ENCODE measurements around the gene TANGO2. TPM values are rescaled to one million over a fixed set of nuclear protein-coding genes. Genes with fewer than 3 reads are reported as not detected.

TANGO2 gene
- total and polyA plus RNA-seq, 2 donors (not counting 1 experiment from before 2014, with no cell fraction given), result 75.5 to 75.6 TPM

DNA sequence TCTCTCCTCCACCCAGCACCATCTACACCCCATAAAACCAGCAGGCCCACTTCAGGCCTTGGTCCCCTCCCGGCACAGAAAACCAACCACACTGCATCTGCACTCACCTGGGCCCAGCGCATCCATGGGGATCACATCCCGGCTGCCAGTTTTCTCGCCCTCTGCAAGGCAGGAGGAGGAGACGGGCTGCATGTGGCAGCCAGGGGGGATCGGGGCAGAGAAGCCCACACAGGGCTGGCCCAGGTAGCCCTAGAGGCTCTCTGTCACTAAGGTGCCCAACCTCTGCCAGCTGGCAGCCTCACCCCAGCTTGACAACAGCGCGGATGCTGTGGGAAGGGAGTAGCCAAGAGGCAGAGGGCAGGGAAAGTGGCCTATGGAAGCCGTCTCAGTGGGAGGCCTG is 48.7 kb upstream of the TANGO2 start:
- no peaks in the 10 kb centered on the region for H3K9me3 Mint-ChIP-seq (ENCODE audit: insufficient read depth)

More for the DNA sequence above, 48.7 kb upstream of the TANGO2 start:
- WGBS (ENCODE audit: insufficient coverage), result 97% methylated on average over 8 of the region's 9 CpGs
- Histone ChIP-seq H3K27ac (ENCODE audit: low read length in 2 of 2) (no peak overlapping the region), H3K36me3 (replicated peaks in 1 of 2; ENCODE audit: control extremely low read depth in 1 of 2, control insufficient read depth in 1 of 2, extremely low read depth in 1 of 2, insufficient read depth in 2 of 2, low read length in 1 of 2) (peaks cover 0 to 16% of the 10 kb centered on the region in 2 experiments), H3K27me3 (replicated peaks in 1 of 4; ENCODE audit: control extremely low read depth in 1 of 4, control insufficient read depth in 3 of 4, insufficient read depth in 4 of 4, low read length in 3 of 4) (no peaks in the 10 kb centered on the region), H3K79me2 (ENCODE audit: control insufficient read depth, insufficient read depth, low read length) (no peaks in the 10 kb centered on the region), H3K4me1 (ENCODE audit: control insufficient read depth in 2 of 2, insufficient read depth in 2 of 2, low read length in 2 of 2) (peaks cover 0 to 4% of the 10 kb centered on the region in 2 donors), H3K4me3 (ENCODE audit: control extremely low read depth in 1 of 5, extremely low read depth in 1 of 5, insufficient read depth in 1 of 5, low read depth in 2 of 5, low read length in 4 of 5) (no peak overlapping the region), H3K9ac (ENCODE audit: low read length) (no peak overlapping the region), H3K9me3 (ENCODE audit: control extremely low read depth in 1 of 3, control insufficient read depth in 2 of 3, insufficient read depth in 1 of 3, low read length in 2 of 3) (no peaks in the 10 kb centered on the region), H2AFZ (ENCODE audit: insufficient read depth, low read depth, low read length, poor library complexity, severe bottlenecking) (no peak overlapping the region), H4K20me1 (ENCODE audit: control insufficient read depth, insufficient read depth, low read length, poor library complexity, severe bottlenecking) (no peaks in the 10 kb centered on the region), H3K4me2 (replicated peaks; ENCODE audit: low read depth, low read length, poor library complexity, severe bottlenecking) (no peak overlapping the region)
- Mint-ChIP-seq H3K27ac (no peak overlapping the region), H3K27me3 (no peaks in the 10 kb centered on the region), H3K4me3 (no peak overlapping the region), H3K4me1 (peaks cover 14% of the 10 kb centered on the region)
- TF ChIP-seq, protein P1, sequence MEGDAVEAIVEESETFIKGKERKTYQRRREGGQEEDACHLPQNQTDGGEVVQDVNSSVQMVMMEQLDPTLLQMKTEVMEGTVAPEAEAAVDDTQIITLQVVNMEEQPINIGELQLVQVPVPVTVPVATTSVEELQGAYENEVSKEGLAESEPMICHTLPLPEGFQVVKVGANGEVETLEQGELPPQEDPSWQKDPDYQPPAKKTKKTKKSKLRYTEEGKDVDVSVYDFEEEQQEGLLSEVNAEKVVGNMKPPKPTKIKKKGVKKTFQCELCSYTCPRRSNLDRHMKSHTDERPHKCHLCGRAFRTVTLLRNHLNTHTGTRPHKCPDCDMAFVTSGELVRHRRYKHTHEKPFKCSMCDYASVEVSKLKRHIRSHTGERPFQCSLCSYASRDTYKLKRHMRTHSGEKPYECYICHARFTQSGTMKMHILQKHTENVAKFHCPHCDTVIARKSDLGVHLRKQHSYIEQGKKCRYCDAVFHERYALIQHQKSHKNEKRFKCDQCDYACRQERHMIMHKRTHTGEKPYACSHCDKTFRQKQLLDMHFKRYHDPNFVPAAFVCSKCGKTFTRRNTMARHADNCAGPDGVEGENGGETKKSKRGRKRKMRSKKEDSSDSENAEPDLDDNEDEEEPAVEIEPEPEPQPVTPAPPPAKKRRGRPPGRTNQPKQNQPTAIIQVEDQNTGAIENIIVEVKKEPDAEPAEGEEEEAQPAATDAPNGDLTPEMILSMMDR (IDR thresholded peaks at IDR 0.05), result no peak
- TF ChIP-seq EZH2 (IDR thresholded peaks at IDR 0.05; ENCODE audit: borderline replicate concordance, insufficient read depth, low read depth, low read length, poor library complexity, severe bottlenecking), result no peak
- DNase-seq, result no peak
- ATAC-seq (ENCODE audit: low read depth), result no peak
- intact Hi-C loops (cut with micrococcal nuclease), result loop anchor here (5.0 kb wide), 1 partner anchor 160 kb away; the partner anchor contains the start of gene ZDHHC8
- ChIA-PET POLR2A (no interaction called here), CTCF (interaction anchor here (0.7 to 7.2 kb wide), 5 partner anchors 42 to 185 kb away, joined by 3 to 65 read pairs (median 9); no protein-coding TSS in a partner anchor)

All from B cell (primary cell).